ENCODE data around the gene RALGAPA2.

DNA sequence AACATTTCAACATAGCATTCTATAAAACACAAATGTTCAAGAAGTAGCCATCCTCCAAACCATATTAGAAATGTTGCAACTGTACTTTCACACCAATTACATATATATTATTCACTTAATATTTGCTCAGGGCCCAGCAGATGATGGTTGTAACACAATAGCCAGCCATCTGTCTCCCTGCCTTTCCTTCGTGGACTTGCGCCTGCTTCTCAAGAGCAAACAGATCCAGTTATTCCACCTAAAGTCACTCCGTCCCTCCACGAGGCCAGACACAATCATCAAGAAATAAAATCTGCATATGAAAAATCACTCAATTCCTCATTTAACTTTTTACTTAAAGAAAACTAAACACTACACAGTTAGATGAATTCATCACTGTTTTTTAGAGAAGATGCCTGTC lies 160.4 kb downstream of the RALGAPA2 start:
- TF ChIP-seq CTCF (conservative IDR thresholded peaks at IDR 0.05 in 1 of 2, IDR thresholded peaks at IDR 0.05 in 1 of 2; ENCODE audit: low read depth in 1 of 2, low read length in 2 of 2): no peak
- no peak for TF ChIP-seq EZH2 (IDR thresholded peaks at IDR 0.05; ENCODE audit: low read length, missing control alignments)
